HEK293T (cell line): ENCODE measurements around the gene CTBP1.

ENCODE experiments used
- CTBP1 ChIP-seq: fragments of 450-650 bp; IDR thresholded peaks from 2 replicates; pipeline ENCODE4 v1.6.1; 2016; ENCODE audit warnings: borderline replicate concordance
- FOXK2 ChIP-seq: fragments of 450-650 bp; IDR thresholded peaks from 2 replicates; pipeline ENCODE4 v1.6.1; 2016; ENCODE audit warnings: mild to moderate bottlenecking
- FOXM1 ChIP-seq: fragments of 450-650 bp; IDR thresholded peaks from 2 replicates; pipeline ENCODE4 v1.6.1; 2017; ENCODE audit warnings: mild to moderate bottlenecking, borderline replicate concordance
- HDGF ChIP-seq: fragments of 450-650 bp; IDR thresholded peaks from 2 replicates; pipeline ENCODE4 v1.6.1; 2017; ENCODE audit warnings: antibody characterized with exemption, borderline replicate concordance
- L3MBTL2 ChIP-seq: fragments of 450-650 bp; conservative IDR thresholded peaks from 2 replicates; pipeline ENCODE4 v1.6.1; 2016; ENCODE audit warnings: mild to moderate bottlenecking
- SUZ12 ChIP-seq: fragments of 450-650 bp; IDR thresholded peaks from 2 replicates; pipeline ENCODE4 v1.6.1; 2016; ENCODE audit warnings: mild to moderate bottlenecking
- TARDBP ChIP-seq: fragments of 450-650 bp; IDR thresholded peaks from 2 replicates; pipeline ENCODE4 v1.6.1; 2016

DNA sequence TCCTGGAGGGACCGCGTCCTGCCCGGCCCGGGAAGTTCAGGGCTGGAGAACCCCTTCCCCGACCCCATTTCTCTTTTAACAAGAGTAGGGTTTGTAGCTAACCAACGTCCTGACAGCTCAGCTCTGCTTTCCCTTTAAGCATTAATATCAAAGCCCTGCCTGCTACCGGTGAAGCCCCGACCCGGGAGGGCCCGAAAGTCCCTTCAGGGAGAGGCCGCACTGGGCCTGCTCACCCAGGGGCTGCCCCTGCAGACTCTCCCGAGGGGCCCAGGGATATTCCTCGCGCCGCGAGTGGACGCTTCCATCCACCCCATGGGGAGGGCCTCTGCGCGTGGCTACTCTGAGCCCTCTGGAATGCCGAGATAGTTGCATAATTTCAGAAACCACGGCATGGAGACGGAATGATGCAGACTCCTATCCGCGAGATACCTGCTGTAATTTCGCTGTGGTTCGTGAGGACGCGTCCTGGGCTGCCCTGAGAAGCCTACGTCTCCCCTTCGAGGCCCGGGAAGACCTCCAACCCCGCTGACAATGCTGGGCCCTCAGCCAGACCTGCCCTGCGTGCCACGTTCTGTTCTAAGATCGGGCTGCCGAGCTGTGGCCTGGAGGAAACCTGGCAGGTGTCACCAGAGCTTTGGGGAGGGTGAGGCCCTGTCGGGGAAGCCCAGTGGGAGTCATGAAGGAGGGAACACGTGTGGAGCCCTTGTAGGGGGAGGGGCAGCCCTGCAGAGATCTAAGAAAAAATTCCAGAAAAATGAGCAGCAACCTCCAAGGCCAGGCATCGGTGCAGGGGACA lies 999 bp upstream of the CTBP1 start:
- TF ChIP-seq CTBP1 (no peak), SUZ12 (no peak), FOXK2 (no peak), FOXM1 (no peak), HDGF (no peak), TARDBP (no peak), L3MBTL2 (no peak)
